Activated naive CD4-positive, alpha-beta T cell (primary cell): ENCODE results near the gene GRIPAP1.

Experiments used
- DNase-seq, 4 experiments: peaks; one replicate each; lab custom pipeline; 2025; lab: John Stamatoyannopoulos, UW

The GRIPAP1 gene

GRCh38 chrX:48923771-48924170 is 78.3 kb downstream of the GRIPAP1 start:
- DNase-seq: no peak
